Measurements from ENCODE around the gene EDIL3.
"Not testable (repeated sequence)": the region's sequence is repeated elsewhere in the genome, so short reads cannot be mapped to it uniquely, and the experiment has no call there.

EDIL3 gene

DNA sequence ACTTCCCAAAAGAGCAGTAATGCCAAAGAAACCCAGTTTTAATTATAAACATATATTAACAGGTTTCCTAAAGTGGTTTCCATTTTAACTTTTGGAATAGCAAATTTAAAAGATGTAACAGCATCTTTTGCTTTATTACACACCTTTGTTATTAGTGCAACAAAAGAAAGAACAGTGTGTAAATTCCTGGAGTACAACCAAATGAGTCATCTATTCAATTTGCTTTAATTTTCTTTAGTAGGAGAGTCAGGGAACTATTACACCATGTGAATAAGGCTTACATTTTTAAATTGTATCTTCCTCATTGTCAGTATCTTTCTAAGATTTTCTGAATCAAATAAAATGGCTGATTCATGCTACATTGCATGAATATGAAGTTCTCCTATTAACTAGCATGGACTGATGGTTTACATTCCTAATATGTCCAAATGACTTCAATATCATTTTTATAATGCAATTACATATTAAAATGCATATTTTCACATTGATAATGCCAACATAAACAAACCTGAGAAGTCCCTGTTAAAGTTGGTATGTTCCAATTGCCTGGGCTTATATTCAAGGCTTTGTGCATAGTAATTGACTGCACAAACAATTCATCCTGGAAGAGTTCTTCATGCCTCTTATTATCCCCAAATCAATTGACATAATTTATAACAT is 22.5 kb downstream of the EDIL3 start:
- CTCF ChIA-PET, result no interaction called here
- no peak overlapping the region for H3K27ac Mint-ChIP-seq
- H3K36me3 Mint-ChIP-seq, result no peaks in the 10 kb centered on the region
- H3K9me3 Mint-ChIP-seq, result no peaks in the 10 kb centered on the region
- DNase-seq, result no peak
- H3K4me1 Mint-ChIP-seq, result no peaks in the 10 kb centered on the region
- H3K4me3 Mint-ChIP-seq, result no peak overlapping the region
- H3K27me3 Mint-ChIP-seq, result no peaks in the 10 kb centered on the region

- CTCF ChIA-PET, result no interaction called here
- H3K4me1 Mint-ChIP-seq, result no peaks in the 10 kb centered on the region
- DNase-seq, result no peak
- no peaks in the 10 kb centered on the region for H3K36me3 Mint-ChIP-seq
- H3K9me3 Mint-ChIP-seq, result no peaks in the 10 kb centered on the region
- H3K27ac Mint-ChIP-seq, result no peak overlapping the region
- H3K27me3 Mint-ChIP-seq, result no peaks in the 10 kb centered on the region
- H3K4me3 Mint-ChIP-seq, result no peak overlapping the region
These were observed 23.1 kb downstream of the EDIL3 start for GRCh38 chr5:84361572-84361971.

DNA sequence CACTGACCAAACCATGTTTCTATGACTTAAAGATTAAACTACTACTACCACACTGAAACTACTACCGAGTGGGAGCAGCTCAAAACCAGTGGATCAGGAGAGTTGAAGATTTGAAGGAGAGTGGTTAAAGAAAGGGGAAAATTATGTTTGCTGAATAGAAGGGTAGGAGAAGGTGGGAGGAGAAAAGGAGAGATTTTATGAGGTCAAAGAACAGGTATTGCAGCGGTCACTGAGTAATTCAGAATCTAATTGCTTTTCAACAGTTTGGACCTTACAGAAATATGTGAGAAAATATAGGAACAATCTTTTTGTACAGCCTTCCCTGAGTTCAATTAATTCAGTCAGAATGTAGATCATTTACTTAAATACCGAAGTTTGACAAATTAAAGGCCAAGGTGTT is 24.6 kb downstream of the EDIL3 start:
- Mint-ChIP-seq H3K4me1 (no peaks in the 10 kb centered on the region), H3K27me3 (no peaks in the 10 kb centered on the region), H3K36me3 (no peaks in the 10 kb centered on the region), H3K4me3 (no peak overlapping the region), H3K9me3 (no peaks in the 10 kb centered on the region), H3K27ac (no peak overlapping the region)
- no peak for DNase-seq
- CTCF ChIA-PET, result no interaction called here

GRCh38 chr5:84354101-84354500 is 30.6 kb downstream of the EDIL3 start:
- no peaks in the 10 kb centered on the region for H3K36me3 Mint-ChIP-seq
- H3K4me3 Mint-ChIP-seq, result no peak overlapping the region
- no peaks in the 10 kb centered on the region for H3K4me1 Mint-ChIP-seq
- peaks cover 3% of the 10 kb centered on the region for H3K9me3 Mint-ChIP-seq
- no peak overlapping the region for H3K27ac Mint-ChIP-seq
- CTCF ChIA-PET, result no interaction called here
- no peaks in the 10 kb centered on the region for H3K27me3 Mint-ChIP-seq
- no peak for DNase-seq

- no peaks in the 10 kb centered on the region for H3K27me3 Mint-ChIP-seq
- no peak for DNase-seq
- H3K4me1 Mint-ChIP-seq, result no peaks in the 10 kb centered on the region
- H3K36me3 Mint-ChIP-seq, result no peaks in the 10 kb centered on the region
- no peaks in the 10 kb centered on the region for H3K9me3 Mint-ChIP-seq
- CTCF ChIA-PET, result no interaction called here
- no peak overlapping the region for H3K27ac Mint-ChIP-seq
- no peak overlapping the region for H3K4me3 Mint-ChIP-seq
These were observed 39.9 kb downstream of the EDIL3 start for GRCh38 chr5:84344788-84345187.

DNA sequence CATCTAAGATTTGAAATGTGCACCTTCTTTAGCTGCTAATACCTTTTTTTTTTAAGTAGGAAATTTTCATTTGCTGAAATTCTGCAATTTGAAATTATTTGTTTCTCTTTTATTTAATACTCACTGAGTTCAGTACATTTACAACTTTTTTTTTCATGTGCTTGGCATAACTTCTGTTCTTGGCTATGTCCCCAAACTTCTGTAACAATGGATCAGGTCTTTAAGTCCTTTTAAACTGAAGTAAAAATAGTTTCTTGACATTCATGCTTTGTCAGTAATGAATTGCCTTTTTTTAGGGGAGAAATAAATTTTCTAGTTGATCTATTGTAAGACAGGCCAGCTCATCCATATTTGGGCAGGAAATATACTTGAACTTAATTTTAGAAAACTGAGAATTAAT is 41.5 kb downstream of the EDIL3 start:
- Mint-ChIP-seq H3K9me3 (no peaks in the 10 kb centered on the region), H3K36me3 (no peaks in the 10 kb centered on the region), H3K27ac (no peak overlapping the region), H3K4me1 (no peaks in the 10 kb centered on the region), H3K4me3 (no peak overlapping the region), H3K27me3 (no peaks in the 10 kb centered on the region)
- no peak for DNase-seq
- CTCF ChIA-PET, result no interaction called here

- Mint-ChIP-seq H3K27me3 (no peaks in the 10 kb centered on the region), H3K4me1 (no peaks in the 10 kb centered on the region), H3K9me3 (no peaks in the 10 kb centered on the region), H3K4me3 (no peak overlapping the region), H3K36me3 (no peaks in the 10 kb centered on the region), H3K27ac (no peak overlapping the region)
- DNase-seq, result no peak
- CTCF ChIA-PET, result no interaction called here
These were observed 52.6 kb downstream of the EDIL3 start for GRCh38 chr5:84332106-84332505.

- no peak overlapping the region for H3K27ac Mint-ChIP-seq
- no peak for DNase-seq
These were observed 57.1 kb downstream of the EDIL3 start for GRCh38 chr5:84327591-84327990.

DNA sequence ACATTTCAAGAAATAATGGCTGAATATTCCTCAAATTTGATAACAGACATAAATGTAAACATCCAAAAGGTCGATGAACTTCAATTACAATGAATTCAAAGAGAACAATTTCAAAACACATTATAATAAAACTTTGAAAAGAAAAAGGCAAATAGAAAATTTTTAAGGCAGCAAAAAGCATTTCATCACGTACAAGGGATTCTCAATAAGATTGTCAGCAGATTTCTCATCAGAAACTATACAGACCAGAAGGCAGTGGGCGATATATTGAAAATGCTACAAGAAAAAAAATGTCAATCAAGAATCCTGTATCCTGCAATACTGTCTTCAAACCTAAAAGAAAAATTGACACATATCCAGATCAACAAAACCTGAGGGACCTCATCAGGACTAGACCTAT is 62.0 kb downstream of the EDIL3 start:
- Mint-ChIP-seq H3K27me3 (no peaks in the 10 kb centered on the region), H3K27ac (no peak overlapping the region), H3K9me3 (peaks cover 11% of the 10 kb centered on the region), H3K36me3 (no peaks in the 10 kb centered on the region), H3K4me1 (no peaks in the 10 kb centered on the region), H3K4me3 (no peak overlapping the region)
- DNase-seq, result no peak
- CTCF ChIA-PET, result no interaction called here

More at GRCh38 chr5:84327591-84327990, 57.1 kb downstream of the EDIL3 start:
- Mint-ChIP-seq H3K4me1 (no peaks in the 10 kb centered on the region), H3K27me3 (no peaks in the 10 kb centered on the region), H3K36me3 (no peaks in the 10 kb centered on the region), H3K4me3 (no peak overlapping the region), H3K9me3 (no peaks in the 10 kb centered on the region)
- CTCF ChIA-PET, result no interaction called here

DNA sequence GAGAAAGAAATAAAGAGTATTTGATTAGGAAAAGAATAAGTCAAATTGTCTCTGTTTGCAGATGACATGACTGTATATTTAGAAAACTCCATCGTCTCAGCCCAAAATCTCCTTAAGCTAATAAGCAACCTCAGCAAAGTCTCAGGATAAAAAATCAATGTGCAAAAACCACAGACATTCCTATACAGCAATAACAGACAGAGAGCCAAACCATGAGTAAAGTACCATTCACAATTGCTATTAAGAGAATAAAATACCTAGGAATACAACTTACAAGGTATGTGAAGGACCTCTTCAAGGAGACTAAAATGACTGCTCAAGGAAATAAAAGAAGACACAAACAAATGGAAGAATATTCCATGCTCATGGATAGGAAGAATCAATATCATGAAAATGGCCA is 66.9 kb downstream of the EDIL3 start:
- peaks cover 11% of the 10 kb centered on the region for H3K9me3 Mint-ChIP-seq
- H3K36me3 Mint-ChIP-seq, H3K27ac Mint-ChIP-seq, DNase-seq, H3K4me1 Mint-ChIP-seq, CTCF ChIA-PET, H3K27me3 Mint-ChIP-seq, H3K4me3 Mint-ChIP-seq: not testable (repeated sequence)

DNA sequence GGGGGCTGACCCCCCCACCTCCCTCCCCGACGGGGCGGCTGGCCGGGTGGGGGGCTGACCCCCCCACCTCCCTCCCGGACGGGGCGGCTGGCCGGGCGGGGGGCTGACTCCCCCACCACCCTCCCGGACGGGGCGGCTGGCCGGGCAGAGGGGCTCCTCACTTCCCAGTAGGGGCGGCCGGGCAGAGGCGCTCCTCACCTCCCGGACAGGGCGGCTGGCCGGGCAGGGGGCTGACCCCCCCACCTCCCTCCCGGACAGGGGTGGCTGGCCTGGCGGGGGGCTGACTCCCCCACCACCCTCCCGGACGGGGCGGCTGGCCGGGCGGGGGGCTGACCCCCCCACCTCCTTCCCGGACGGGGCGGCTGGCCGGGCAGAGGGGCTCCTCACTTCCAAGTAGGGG is 72.4 kb downstream of the EDIL3 start:
- DNase-seq, CTCF ChIA-PET, H3K4me1 Mint-ChIP-seq, H3K4me3 Mint-ChIP-seq, H3K27me3 Mint-ChIP-seq, H3K27ac Mint-ChIP-seq, H3K36me3 Mint-ChIP-seq, H3K9me3 Mint-ChIP-seq: not testable (repeated sequence)

DNA sequence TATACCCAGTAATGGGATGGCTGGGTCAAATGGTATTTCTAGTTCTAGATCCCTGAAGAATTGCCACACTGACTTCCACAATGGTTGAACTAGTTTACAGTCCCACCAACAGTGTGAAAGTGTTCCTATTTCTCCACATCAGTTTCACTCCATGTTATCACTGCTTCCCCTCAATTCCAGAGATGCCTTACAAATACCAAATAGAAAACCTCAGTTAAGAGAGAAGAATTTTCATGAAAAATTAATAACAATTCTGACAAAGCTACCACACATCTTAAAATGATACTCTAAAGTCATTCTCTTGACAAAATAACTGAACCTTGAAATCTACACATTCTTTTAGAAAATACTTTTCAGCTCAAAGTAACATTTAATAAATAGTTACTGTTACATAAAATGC is 74.8 kb downstream of the EDIL3 start:
- H3K4me3 Mint-ChIP-seq, H3K27me3 Mint-ChIP-seq, H3K27ac Mint-ChIP-seq, H3K36me3 Mint-ChIP-seq, DNase-seq, CTCF ChIA-PET, H3K9me3 Mint-ChIP-seq, H3K4me1 Mint-ChIP-seq: not testable (repeated sequence)

DNA sequence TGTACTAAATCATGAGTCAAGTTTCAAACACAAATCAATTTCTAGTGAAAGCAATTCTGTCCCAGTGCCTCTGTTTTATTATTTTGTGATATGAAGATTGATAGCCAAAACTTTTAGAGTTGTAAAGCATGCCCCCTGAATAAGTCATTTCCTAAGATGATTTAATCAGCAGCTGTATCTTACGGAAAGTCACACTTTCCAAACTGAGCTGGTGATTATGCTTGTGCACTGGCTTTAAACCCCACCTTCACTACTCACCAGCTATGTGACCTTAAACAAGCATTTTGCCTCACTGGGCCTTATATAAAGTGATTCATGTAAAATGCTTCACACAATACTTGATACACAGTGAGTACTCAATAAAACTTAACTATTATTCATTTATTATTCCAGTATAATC is 78.1 kb downstream of the EDIL3 start:
- H3K4me3 Mint-ChIP-seq, result no peak overlapping the region
- H3K9me3 Mint-ChIP-seq, result peaks cover 1% of the 10 kb centered on the region
- DNase-seq, result no peak
- no peak overlapping the region for H3K27ac Mint-ChIP-seq
- no peaks in the 10 kb centered on the region for H3K27me3 Mint-ChIP-seq
- no peaks in the 10 kb centered on the region for H3K4me1 Mint-ChIP-seq
- H3K36me3 Mint-ChIP-seq, result no peaks in the 10 kb centered on the region
- CTCF ChIA-PET, result no interaction called here

GRCh38 chr5:84304599-84304998 is 80.1 kb downstream of the EDIL3 start:
- DNase-seq, result no peak
- Mint-ChIP-seq H3K27me3 (no peaks in the 10 kb centered on the region), H3K4me3 (no peak overlapping the region), H3K27ac (no peak overlapping the region), H3K9me3 (no peaks in the 10 kb centered on the region), H3K36me3 (no peaks in the 10 kb centered on the region), H3K4me1 (no peaks in the 10 kb centered on the region)
- CTCF ChIA-PET, result no interaction called here

- Mint-ChIP-seq H3K36me3 (no peaks in the 10 kb centered on the region), H3K27me3 (no peaks in the 10 kb centered on the region), H3K4me1 (no peaks in the 10 kb centered on the region), H3K4me3 (no peak overlapping the region), H3K9me3 (peaks cover 2% of the 10 kb centered on the region), H3K27ac (no peak overlapping the region)
- CTCF ChIA-PET, result no interaction called here
- DNase-seq, result no peak
These were observed 81.4 kb downstream of the EDIL3 start for GRCh38 chr5:84303315-84303714.

DNA sequence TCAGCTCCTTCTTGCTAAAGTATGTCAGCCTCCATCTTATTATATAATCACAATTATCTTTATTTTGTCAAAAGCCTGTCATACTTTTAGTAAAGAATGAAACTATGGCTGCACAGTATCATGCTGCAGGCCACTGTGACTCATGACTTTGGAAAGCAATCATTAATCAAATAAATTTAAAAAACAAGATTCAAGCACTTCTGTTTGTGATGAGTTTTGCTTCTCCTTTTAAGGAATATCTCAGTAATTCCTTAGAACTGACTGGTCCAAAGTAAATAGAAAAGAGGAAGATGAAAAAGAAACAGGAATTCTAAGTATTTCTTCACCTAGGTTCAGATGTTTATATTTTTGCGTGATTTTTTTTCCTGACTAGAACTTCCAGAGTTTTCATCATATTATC is 83.1 kb downstream of the EDIL3 start:
- Mint-ChIP-seq H3K27ac (no peak overlapping the region), H3K36me3 (no peaks in the 10 kb centered on the region), H3K4me3 (no peak overlapping the region), H3K27me3 (no peaks in the 10 kb centered on the region), H3K4me1 (no peaks in the 10 kb centered on the region), H3K9me3 (peaks cover 2% of the 10 kb centered on the region)
- CTCF ChIA-PET, result no interaction called here
- DNase-seq, result no peak
